Left renal pelvis (tissue), 4 donors: ENCODE data around the gene ALB. TPM values are rescaled to one million over a fixed set of nuclear protein-coding genes. Genes with fewer than 3 reads are reported as not detected.
"Not testable (repeated sequence)": the region's sequence is repeated elsewhere in the genome, so short reads cannot be mapped to it uniquely, and the experiment has no call there.

Experiments
- DNase-seq, 4 donors: peaks; one replicate each; pipeline ENCODE4 v3.0.0-alpha.2; 2013; ENCODE audit warnings: low read depth in 4 of 4, low spot score in 3 of 4
- polyA plus RNA-seq, 4 donors: library from polyadenylated mRNA; unstranded; fragments of 120-200 nt; gene quantifications; one replicate each; pipeline ENCODE4 v1.2.1, GENCODE V29; 2013; ENCODE audit not compliant: insufficient read length in 4 of 4

ALB gene
- polyA plus RNA-seq: 100 to 1,000 TPM in 1 of 4 donors, 10 to 100 TPM in 1, 1 to 10 TPM in 2; 1.8 to 921 (median 12.6) TPM

GRCh38 chr4:73404042-73404441, at the start of gene ALB:
TSS of gene ALB (plus strand) at chr4:73404287. CDS start at chr4:73404328, 41 bp downstream.
- no peak for DNase-seq

- not testable (repeated sequence) for DNase-seq
Measured at GRCh38 chr4:73357174-73357573, 46.9 kb upstream of the ALB start.

GRCh38 chr4:73369506-73370199, 34.4 kb upstream of the ALB start:
- not testable (repeated sequence) for DNase-seq

GRCh38 chr4:73375328-73375741, 28.8 kb upstream of the ALB start:
- no peak for DNase-seq

- DNase-seq: no peak
Measured at GRCh38 chr4:73376251-73376650, 27.8 kb upstream of the ALB start.

- no peak for DNase-seq
Measured at GRCh38 chr4:73376976-73377375, 27.1 kb upstream of the ALB start.

- no peak for DNase-seq
Measured at GRCh38 chr4:73378887-73379286, 25.2 kb upstream of the ALB start.

- no peak for DNase-seq
Measured at GRCh38 chr4:73379946-73380345, 24.1 kb upstream of the ALB start.

GRCh38 chr4:73381214-73381613, 22.9 kb upstream of the ALB start:
- no peak for DNase-seq

- DNase-seq: no peak
Measured at GRCh38 chr4:73383452-73383851, 20.6 kb upstream of the ALB start.

GRCh38 chr4:73387552-73387951, 16.5 kb upstream of the ALB start:
- DNase-seq: no peak

- no peak for DNase-seq
Measured at GRCh38 chr4:73388887-73389286, 15.2 kb upstream of the ALB start.

GRCh38 chr4:73389663-73390062, 14.4 kb upstream of the ALB start:
- DNase-seq: not testable (repeated sequence)

- DNase-seq: no peak
Measured at GRCh38 chr4:73391774-73392173, 12.3 kb upstream of the ALB start.

- no peak for DNase-seq
Measured at GRCh38 chr4:73392936-73393335, 11.2 kb upstream of the ALB start.

GRCh38 chr4:73396304-73396703, 7.8 kb upstream of the ALB start:
- no peak for DNase-seq

- no peak for DNase-seq
Measured at GRCh38 chr4:73396993-73397972, 6.8 kb upstream of the ALB start.

- DNase-seq: no peak
Measured at GRCh38 chr4:73401412-73401811, 2.7 kb upstream of the ALB start.

GRCh38 chr4:73404457-73404856, 370 bp downstream of the ALB start:
- no peak for DNase-seq

GRCh38 chr4:73405138-73405537, 1.1 kb downstream of the ALB start:
- DNase-seq: no peak

GRCh38 chr4:73406548-73406875, 2.4 kb downstream of the ALB start:
- no peak for DNase-seq

GRCh38 chr4:73407227-73407673, 3.2 kb downstream of the ALB start:
- no peak for DNase-seq
